ENCODE data around the gene SPATA13. TPM values are rescaled to one million over a fixed set of nuclear protein-coding genes. Genes with fewer than 3 reads are reported as not detected.

Gene SPATA13
- total and polyA plus RNA-seq, 2 donors (not counting 1 experiment from before 2014, with no cell fraction given), result 11.6 to 24.6 TPM

DNA sequence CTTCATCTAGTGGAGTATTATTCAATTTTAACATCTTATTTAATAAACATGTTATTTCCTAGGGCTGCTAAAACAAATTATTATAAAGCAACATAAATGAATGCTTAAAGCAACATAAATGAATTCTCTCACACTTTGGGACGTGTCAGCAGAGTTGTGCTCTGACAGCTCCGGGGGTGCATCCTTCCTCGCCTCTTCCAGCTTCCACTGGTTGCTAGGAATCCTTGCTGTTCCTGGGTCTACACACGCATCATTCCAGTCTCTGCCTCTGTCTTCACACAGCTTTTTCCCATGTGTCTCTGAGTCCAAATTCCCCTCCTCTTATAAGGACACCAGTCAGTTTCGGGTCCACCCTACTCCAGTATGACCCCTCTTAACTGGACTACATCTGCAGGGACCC lies 21.6 kb upstream of the SPATA13 start:
- no peaks in the 10 kb centered on the region for H3K9me3 ChIP-seq (ENCODE audit: control insufficient read depth, insufficient read depth, low read depth, low read length)
- no peak overlapping the region for H3K4me2 ChIP-seq (ENCODE audit: extremely low read depth, insufficient read depth, low read length)
- no peak overlapping the region for H2AFZ ChIP-seq (ENCODE audit: low read length)
- H3K27me3 ChIP-seq (ENCODE audit: control insufficient read depth, insufficient read depth, low read length), result no peaks in the 10 kb centered on the region
- H3K4me1 ChIP-seq (ENCODE audit: control insufficient read depth, extremely low read depth, insufficient read depth, low read length), result no peaks in the 10 kb centered on the region
- H3K79me2 ChIP-seq (ENCODE audit: control insufficient read depth, insufficient read depth, low read length), result no peaks in the 10 kb centered on the region
- H3K27ac ChIP-seq (ENCODE audit: insufficient read depth, low read length), result no peak overlapping the region
- H4K20me1 ChIP-seq (ENCODE audit: control insufficient read depth, extremely low read depth, insufficient read depth, low read length), result no peaks in the 10 kb centered on the region
- no peak overlapping the region for H3K9ac ChIP-seq (ENCODE audit: insufficient read depth, low read length)
- DNase-seq (ENCODE audit: low read depth in 2 of 2), result no peak
- TF ChIP-seq, protein P1, sequence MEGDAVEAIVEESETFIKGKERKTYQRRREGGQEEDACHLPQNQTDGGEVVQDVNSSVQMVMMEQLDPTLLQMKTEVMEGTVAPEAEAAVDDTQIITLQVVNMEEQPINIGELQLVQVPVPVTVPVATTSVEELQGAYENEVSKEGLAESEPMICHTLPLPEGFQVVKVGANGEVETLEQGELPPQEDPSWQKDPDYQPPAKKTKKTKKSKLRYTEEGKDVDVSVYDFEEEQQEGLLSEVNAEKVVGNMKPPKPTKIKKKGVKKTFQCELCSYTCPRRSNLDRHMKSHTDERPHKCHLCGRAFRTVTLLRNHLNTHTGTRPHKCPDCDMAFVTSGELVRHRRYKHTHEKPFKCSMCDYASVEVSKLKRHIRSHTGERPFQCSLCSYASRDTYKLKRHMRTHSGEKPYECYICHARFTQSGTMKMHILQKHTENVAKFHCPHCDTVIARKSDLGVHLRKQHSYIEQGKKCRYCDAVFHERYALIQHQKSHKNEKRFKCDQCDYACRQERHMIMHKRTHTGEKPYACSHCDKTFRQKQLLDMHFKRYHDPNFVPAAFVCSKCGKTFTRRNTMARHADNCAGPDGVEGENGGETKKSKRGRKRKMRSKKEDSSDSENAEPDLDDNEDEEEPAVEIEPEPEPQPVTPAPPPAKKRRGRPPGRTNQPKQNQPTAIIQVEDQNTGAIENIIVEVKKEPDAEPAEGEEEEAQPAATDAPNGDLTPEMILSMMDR (conservative IDR thresholded peaks at IDR 0.05 in 1 of 2, IDR thresholded peaks at IDR 0.05 in 1 of 2; ENCODE audit: low read depth in 1 of 2, low read length in 2 of 2), result no peak
- TF ChIP-seq EZH2 (IDR thresholded peaks at IDR 0.05; ENCODE audit: low read length, missing control alignments), result no peak
- H3K4me3 ChIP-seq (replicated peaks in 1 of 4; ENCODE audit: control extremely low read depth in 1 of 4, insufficient read depth in 1 of 4, low read depth in 3 of 4, low read length in 4 of 4), result no peak overlapping the region
- no peaks in the 10 kb centered on the region for H3K36me3 ChIP-seq (ENCODE audit: control insufficient read depth, insufficient read depth, low read length)

DNA sequence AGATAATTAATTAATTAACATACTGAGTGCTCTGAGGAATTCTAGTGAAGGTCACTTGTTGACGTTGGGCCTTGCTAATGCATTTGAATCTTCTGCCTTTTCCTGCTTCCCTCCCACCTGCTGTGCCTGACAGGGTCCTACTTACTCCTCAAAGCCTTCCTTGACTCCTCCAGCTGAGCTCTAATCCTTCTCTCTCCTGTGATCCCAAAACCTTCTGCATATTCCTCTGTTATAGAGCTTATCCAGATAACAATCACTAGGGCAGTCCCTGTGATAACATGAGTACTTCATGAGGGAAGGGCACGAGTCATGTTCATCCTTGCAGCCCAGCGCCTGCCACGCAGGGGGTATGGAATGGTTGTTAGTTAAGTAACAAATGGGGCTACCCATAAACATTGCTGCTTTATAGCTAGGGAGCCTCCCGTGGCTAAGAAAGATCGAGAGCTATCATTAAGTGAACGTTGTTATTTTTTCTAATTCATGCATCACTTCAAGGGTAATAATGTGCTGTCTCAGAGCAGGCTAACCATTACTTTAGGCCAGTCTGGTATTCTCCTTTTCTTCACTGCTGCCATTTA lies 19.1 kb upstream of the SPATA13 start:
- Histone ChIP-seq H3K27ac (ENCODE audit: insufficient read depth, low read length) (no peak overlapping the region), H3K4me2 (ENCODE audit: extremely low read depth, insufficient read depth, low read length) (no peak overlapping the region), H3K4me1 (ENCODE audit: control insufficient read depth, extremely low read depth, insufficient read depth, low read length) (no peaks in the 10 kb centered on the region), H4K20me1 (ENCODE audit: control insufficient read depth, extremely low read depth, insufficient read depth, low read length) (no peaks in the 10 kb centered on the region), H3K9ac (ENCODE audit: insufficient read depth, low read length) (no peak overlapping the region), H3K36me3 (ENCODE audit: control insufficient read depth, insufficient read depth, low read length) (no peaks in the 10 kb centered on the region), H3K4me3 (replicated peaks in 1 of 4; ENCODE audit: control extremely low read depth in 1 of 4, insufficient read depth in 1 of 4, low read depth in 3 of 4, low read length in 4 of 4) (no peak overlapping the region), H3K9me3 (ENCODE audit: control insufficient read depth, insufficient read depth, low read depth, low read length) (no peaks in the 10 kb centered on the region), H3K79me2 (ENCODE audit: control insufficient read depth, insufficient read depth, low read length) (no peaks in the 10 kb centered on the region), H2AFZ (ENCODE audit: low read length) (no peak overlapping the region), H3K27me3 (ENCODE audit: control insufficient read depth, insufficient read depth, low read length) (no peaks in the 10 kb centered on the region)
- TF ChIP-seq, protein P1 (conservative IDR thresholded peaks at IDR 0.05 in 1 of 2, IDR thresholded peaks at IDR 0.05 in 1 of 2; ENCODE audit: low read depth in 1 of 2, low read length in 2 of 2), result no peak
- no peak for TF ChIP-seq EZH2 (IDR thresholded peaks at IDR 0.05; ENCODE audit: low read length, missing control alignments)
- no peak for DNase-seq (ENCODE audit: low read depth in 2 of 2)

- no peak overlapping the region for H3K4me3 ChIP-seq (replicated peaks in 1 of 4; ENCODE audit: control extremely low read depth in 1 of 4, insufficient read depth in 1 of 4, low read depth in 3 of 4, low read length in 4 of 4)
- no peaks in the 10 kb centered on the region for H3K36me3 ChIP-seq (ENCODE audit: control insufficient read depth, insufficient read depth, low read length)
- no peaks in the 10 kb centered on the region for H3K4me1 ChIP-seq (ENCODE audit: control insufficient read depth, extremely low read depth, insufficient read depth, low read length)
- H3K9me3 ChIP-seq (ENCODE audit: control insufficient read depth, insufficient read depth, low read depth, low read length), result no peaks in the 10 kb centered on the region
- DNase-seq (ENCODE audit: low read depth in 2 of 2), result no peak
- no peak overlapping the region for H3K9ac ChIP-seq (ENCODE audit: insufficient read depth, low read length)
- H4K20me1 ChIP-seq (ENCODE audit: control insufficient read depth, extremely low read depth, insufficient read depth, low read length), result no peaks in the 10 kb centered on the region
- H3K79me2 ChIP-seq (ENCODE audit: control insufficient read depth, insufficient read depth, low read length), result no peaks in the 10 kb centered on the region
- TF ChIP-seq, protein P1 (conservative IDR thresholded peaks at IDR 0.05 in 1 of 2, IDR thresholded peaks at IDR 0.05 in 1 of 2; ENCODE audit: low read depth in 1 of 2, low read length in 2 of 2), result no peak
- no peak for TF ChIP-seq EZH2 (IDR thresholded peaks at IDR 0.05; ENCODE audit: low read length, missing control alignments)
- no peaks in the 10 kb centered on the region for H3K27me3 ChIP-seq (ENCODE audit: control insufficient read depth, insufficient read depth, low read length)
- H3K27ac ChIP-seq (ENCODE audit: insufficient read depth, low read length), result no peak overlapping the region
- H3K4me2 ChIP-seq (ENCODE audit: extremely low read depth, insufficient read depth, low read length), result no peak overlapping the region
- H2AFZ ChIP-seq (ENCODE audit: low read length), result no peak overlapping the region
These were observed 18.1 kb upstream of the SPATA13 start for GRCh38 chr13:24142453-24142852.

All from fibroblast of lung (primary cell).